ENCODE results near the gene TBC1D9.

DNA sequence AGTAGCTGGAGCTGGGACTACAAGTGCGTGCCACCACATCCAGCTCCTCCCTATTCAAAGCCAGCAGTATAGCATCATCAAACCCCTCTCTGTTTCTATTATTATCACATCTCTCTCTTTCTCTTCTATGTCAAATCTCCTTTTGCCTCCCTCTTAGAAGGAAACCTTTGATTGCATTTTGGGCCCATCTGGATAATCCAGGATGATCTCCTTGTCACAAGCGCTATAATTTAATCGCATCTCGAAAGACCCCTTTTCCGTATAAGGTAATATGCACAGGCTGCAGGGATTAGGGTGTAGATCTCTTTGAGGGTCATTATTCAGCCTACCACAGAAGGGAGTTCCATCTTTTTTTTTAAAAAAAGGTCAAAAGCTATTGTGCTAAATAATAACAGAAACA lies 46.4 kb upstream of the TBC1D9 start:
- TF ChIP-seq EZH2 (IDR thresholded peaks at IDR 0.05): no peak
- TF ChIP-seq POLR2AphosphoS5 (IDR thresholded peaks at IDR 0.05; ENCODE audit: borderline replicate concordance, low read depth, low read length): no peak
- TF ChIP-seq FOXP2 (optimal IDR thresholded peaks at IDR 0.05; ENCODE audit: control extremely low read depth, extremely low read length, insufficient read depth): no peak
